Testis (tissue), 3 donors: Measurements from ENCODE around the gene FOXR1. TPM values are rescaled to one million over a fixed set of nuclear protein-coding genes. Genes with fewer than 3 reads are reported as not detected.

Source experiments
- DNase-seq: peaks from one replicate; pipeline ENCODE4 v3.0.0-alpha.2; 2019
- H3K27ac ChIP-seq, 2 donors: fragments of 200-600 bp; sonication (generic); one replicate each; pipeline ENCODE4 v1.5.1; 2019
- H3K27me3 ChIP-seq: fragments of 200-600 bp; sonication (generic); one replicate; pipeline ENCODE4 v1.5.1; 2019
- H3K36me3 ChIP-seq: fragments of 200-600 bp; sonication (generic); one replicate; pipeline ENCODE4 v1.5.1; 2017; ENCODE audit warnings: low read depth; ENCODE audit errors: missing control alignments
- H3K4me1 ChIP-seq: fragments of 200-600 bp; sonication (generic); one replicate; pipeline ENCODE4 v1.5.1; 2019
- H3K4me3 ChIP-seq, 2 donors: fragments of 200-600 bp; sonication (generic); one replicate each; pipeline ENCODE4 v1.5.1; 2017 to 2019
- H3K9me3 ChIP-seq: fragments of 200-600 bp; sonication (generic); one replicate; pipeline ENCODE4 v1.5.1; 2017
- CTCF ChIP-seq, 3 experiments: fragments of 450-650 bp in 2 of 3; fragments of 200-600 bp in 1 of 3; sonication (generic) in 1 of 3; IDR thresholded peaks; one replicate each; pipeline ENCODE4 v1.5.1; 2016 to 2019; ENCODE audit warnings: antibody characterized with exemption in 3 of 3, mild to moderate bottlenecking in 2 of 3, moderate library complexity in 1 of 3
- POLR2A ChIP-seq: fragments of 450-650 bp; IDR thresholded peaks from one replicate; pipeline ENCODE4 v1.6.1; 2017; ENCODE audit warnings: antibody characterized with exemption, mild to moderate bottlenecking, moderate library complexity
- WGBS, 2 donors: methylation state at CpG; one replicate each; pipeline ENCODE4 v1.1.5; 2018; 5-methylcytosine and 5-hydroxymethylcytosine counted together
- intact Hi-C: fragments of 100-400 bp; cut with DNase I; formaldehyde crosslinking; loops from one replicate; pipeline ENCODE4 v1.15.1; 2023; ENCODE audit warnings: low total_unique reads
- polyA plus RNA-seq: library from polyadenylated mRNA; stranded (reverse); fragments of 350-450 nt; fragmentation: Illumina TruSeq; extraction: RNeasy Lipid Tissue Mini Kit (QIAGEN cat#74804); gene quantifications from one replicate; pipeline ENCODE4 v1.2.3, GENCODE V29; 2014; ENCODE audit warnings: low read depth, low replicate concordance; ENCODE audit not compliant: insufficient read depth
- total RNA-seq, 2 donors: library from RNA; depleted of rRNA; stranded (reverse); fragments of >200 nt; gene quantifications; one replicate each; pipeline ENCODE4 v1.2.3, GENCODE V29; 2016

FOXR1 gene
- total and polyA plus RNA-seq, 3 donors from 2014 or later = 5.0 to 8.9 (median 7.3) TPM

GRCh38 chr11:118929501-118930093 is 42.0 kb upstream of the FOXR1 start:
- 0 to 1% methylated on average over 19 to 24 of the region's 26 CpGs for WGBS, 2 donors
- H3K4me1 ChIP-seq = peaks cover 17% of the 10 kb centered on the region

GRCh38 chr11:118930094-118930712 is 41.4 kb upstream of the FOXR1 start:
- TF ChIP-seq POLR2A (no peak), CTCF (IDR thresholded peaks at IDR 0.05) (peak; percentile 96 to 99 (median 98))
- Histone ChIP-seq H3K4me3 (peak overlapping the region; percentile 80 to 81), H3K27me3 (no peaks in the 10 kb centered on the region), H3K27ac (peak overlapping the region; percentile 94 to 99), H3K9me3 (no peaks in the 10 kb centered on the region), H3K4me1 (peaks cover 17% of the 10 kb centered on the region), H3K36me3 (no peaks in the 10 kb centered on the region)
- intact Hi-C loops = no loop called here
- peak; percentile 89 for DNase-seq
- 1% methylated on average over 19 to 20 of the region's 20 CpGs for WGBS, 2 donors

More at GRCh38 chr11:118929501-118930093, 42.0 kb upstream of the FOXR1 start:
- Histone ChIP-seq H3K4me3 (peak overlapping the region; percentile 80 to 81), H3K9me3 (no peaks in the 10 kb centered on the region), H3K27me3 (no peaks in the 10 kb centered on the region), H3K36me3 (no peaks in the 10 kb centered on the region), H3K27ac (peak overlapping the region; percentile 94 to 99)
- intact Hi-C loops = no loop called here
- DNase-seq = peak; percentile 89
- TF ChIP-seq CTCF (IDR thresholded peaks at IDR 0.05) = no peak
- TF ChIP-seq POLR2A = no peak

- TF ChIP-seq CTCF (IDR thresholded peaks at IDR 0.05) (no peak), POLR2A (no peak)
- Histone ChIP-seq H3K27ac (no peak overlapping the region), H3K4me1 (peaks cover 11% of the 10 kb centered on the region), H3K36me3 (no peaks in the 10 kb centered on the region), H3K27me3 (no peaks in the 10 kb centered on the region), H3K9me3 (no peaks in the 10 kb centered on the region), H3K4me3 (no peak overlapping the region)
- no peak for DNase-seq
- intact Hi-C loops = no loop called here
Observed at GRCh38 chr11:118931571-118931970, 40.0 kb upstream of the FOXR1 start.

GRCh38 chr11:118933486-118933885 is 38.1 kb upstream of the FOXR1 start:
- H3K4me3 ChIP-seq = no peak overlapping the region
- no peaks in the 10 kb centered on the region for H3K9me3 ChIP-seq
- H3K4me1 ChIP-seq = peaks cover 11% of the 10 kb centered on the region
- intact Hi-C loops = no loop called here
- no peak for TF ChIP-seq POLR2A
- WGBS, 2 donors = 27 to 32% methylated on average over 4 of the region's 4 CpGs
- peak; percentile 49 for DNase-seq
- H3K36me3 ChIP-seq = no peaks in the 10 kb centered on the region
- peak overlapping the region; percentile 40 to 76 for H3K27ac ChIP-seq
- no peaks in the 10 kb centered on the region for H3K27me3 ChIP-seq

GRCh38 chr11:118935376-118935775 is 36.2 kb upstream of the FOXR1 start:
- no peaks in the 10 kb centered on the region for H3K27me3 ChIP-seq
- H3K4me1 ChIP-seq = peaks cover 11% of the 10 kb centered on the region
- H3K4me3 ChIP-seq = no peak overlapping the region
- H3K9me3 ChIP-seq = no peaks in the 10 kb centered on the region
- H3K27ac ChIP-seq = no peak overlapping the region
- intact Hi-C loops = no loop called here
- TF ChIP-seq POLR2A = no peak
- TF ChIP-seq CTCF (IDR thresholded peaks at IDR 0.05) = no peak
- no peaks in the 10 kb centered on the region for H3K36me3 ChIP-seq
- DNase-seq = no peak
- WGBS, 2 donors = 87 to 89% methylated on average over 8 of the region's 8 CpGs
